ENCODE data around the gene PIGP. TPM values are rescaled to one million over a fixed set of nuclear protein-coding genes. Genes with fewer than 3 reads are reported as not detected.

Gene PIGP
- total and polyA plus RNA-seq, 9 of the 15 experiments (the other 6 are each of a cell fraction or from before 2014, with no cell fraction given), result 18.3 to 122 (median 35.6) TPM

- no peak for TF ChIP-seq HNRNPH1 (optimal IDR thresholded peaks at IDR 0.05; ENCODE audit: low read depth, low read length)
- no peak for TF ChIP-seq ZNF146 (CRISPR knock-in tag; IDR thresholded peaks at IDR 0.05; ENCODE audit: unreplicated experiment)
- TF ChIP-seq MCM3 (IDR thresholded peaks at IDR 0.05), result no peak
- no peak for TF ChIP-seq CBX8 (IDR thresholded peaks at IDR 0.05; ENCODE audit: borderline replicate concordance, extremely low read depth, low read depth, low read length, poor library complexity, severe bottlenecking)
- TF ChIP-seq BDP1 (IDR thresholded peaks at IDR 0.05; ENCODE audit: insufficient read depth, insufficient read length), result no peak
- peak; percentile 82 for TF ChIP-seq SMARCE1 (IDR thresholded peaks at IDR 0.05)
- TF ChIP-seq SP1 (CRISPR knock-in tag; IDR thresholded peaks at IDR 0.05), result no peak
- TF ChIP-seq ZNF274 (IDR thresholded peaks at IDR 0.05; ENCODE audit: borderline replicate concordance, low read depth, low read length), result no peak
- no peak for TF ChIP-seq SIRT6 (IDR thresholded peaks at IDR 0.05; ENCODE audit: low read depth, low read length)
- TF ChIP-seq HEY1 (CRISPR knock-in tag; IDR thresholded peaks at IDR 0.05; ENCODE audit: borderline replicate concordance), result no peak
- TF ChIP-seq DLX4 (CRISPR knock-in tag; IDR thresholded peaks at IDR 0.05), result no peak
- TF ChIP-seq ESRRB (CRISPR knock-in tag; IDR thresholded peaks at IDR 0.05; ENCODE audit: borderline replicate concordance), result no peak
- no peak for TF ChIP-seq CCNT2 (IDR thresholded peaks at IDR 0.05; ENCODE audit: borderline replicate concordance, extremely low read depth, insufficient read length, low read depth, low read length)
- no peak for TF ChIP-seq PRPF4 (IDR thresholded peaks at IDR 0.05; ENCODE audit: insufficient read depth, low read depth, low read length, poor library complexity, severe bottlenecking)
- no peak for TF ChIP-seq RBM22 (IDR thresholded peaks at IDR 0.05; ENCODE audit: low read depth, low read length, poor library complexity, severe bottlenecking)
- no peak for TF ChIP-seq SMARCA5 (IDR thresholded peaks at IDR 0.05)
- no peak for TF ChIP-seq RBM25 (IDR thresholded peaks at IDR 0.05; ENCODE audit: low read depth, low read length, severe bottlenecking)
- no peak for TF ChIP-seq RUNX1 (IDR thresholded peaks at IDR 0.05; ENCODE audit: low read depth)
- TF ChIP-seq TFAP4 (CRISPR knock-in tag; IDR thresholded peaks at IDR 0.05; ENCODE audit: borderline replicate concordance), result 0 out of 2 replicates have a peak, but pooled peaks have one; percentile 20
- TF ChIP-seq NCOA1 (IDR thresholded peaks at IDR 0.05; ENCODE audit: low read depth), result no peak
- TF ChIP-seq RBM39 (optimal IDR thresholded peaks at IDR 0.05; ENCODE audit: low read depth, low read length), result no peak
- TF ChIP-seq ZNF445 (CRISPR knock-in tag; IDR thresholded peaks at IDR 0.05; ENCODE audit: low read depth), result no peak
- no peak for TF ChIP-seq ELF1 (tag; IDR thresholded peaks at IDR 0.05)
- TF ChIP-seq ZNF449 (CRISPR knock-in tag; IDR thresholded peaks at IDR 0.05), result no peak
- no peak for TF ChIP-seq ZNF3 (CRISPR knock-in tag; IDR thresholded peaks at IDR 0.05)
- TF ChIP-seq FOXP1 (CRISPR knock-in tag; IDR thresholded peaks at IDR 0.05), result no peak
Measured at GRCh38 chr21:37017951-37018679, 54.8 kb downstream of the PIGP start (continued).

Data from K562 (cell line).